ENCODE measurements around the gene DHX29. TPM values are rescaled to one million over a fixed set of nuclear protein-coding genes. Genes with fewer than 3 reads are reported as not detected.

Gene DHX29
- total RNA-seq, 1 experiment from 2014 or later: 30.3 TPM

DNA sequence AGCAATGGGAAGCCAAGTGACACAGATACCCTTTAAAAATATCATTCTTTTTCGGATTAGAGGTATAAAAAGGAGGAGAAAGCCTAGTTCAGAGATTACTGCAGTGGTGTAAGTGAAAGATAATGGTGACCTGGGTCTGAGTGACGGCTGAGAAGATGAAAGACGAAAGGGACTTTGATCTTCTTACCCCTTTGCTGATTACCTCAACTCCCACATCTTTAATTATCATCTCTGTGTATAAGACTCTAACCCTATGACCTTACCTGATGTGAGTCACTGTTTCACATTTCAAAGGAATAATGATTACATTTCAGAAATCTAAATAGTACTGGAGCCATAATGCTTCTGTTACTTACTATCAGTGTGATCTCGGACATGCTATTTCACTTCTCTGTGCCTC lies 52.7 kb downstream of the DHX29 start:
- no peaks in the 10 kb centered on the region; the same call in none of the 2 replicates for H3K27me3 Mint-ChIP-seq (ENCODE audit: low read depth)
- H3K9me3 Mint-ChIP-seq: no peaks in the 10 kb centered on the region
- TF ChIP-seq, protein P1, sequence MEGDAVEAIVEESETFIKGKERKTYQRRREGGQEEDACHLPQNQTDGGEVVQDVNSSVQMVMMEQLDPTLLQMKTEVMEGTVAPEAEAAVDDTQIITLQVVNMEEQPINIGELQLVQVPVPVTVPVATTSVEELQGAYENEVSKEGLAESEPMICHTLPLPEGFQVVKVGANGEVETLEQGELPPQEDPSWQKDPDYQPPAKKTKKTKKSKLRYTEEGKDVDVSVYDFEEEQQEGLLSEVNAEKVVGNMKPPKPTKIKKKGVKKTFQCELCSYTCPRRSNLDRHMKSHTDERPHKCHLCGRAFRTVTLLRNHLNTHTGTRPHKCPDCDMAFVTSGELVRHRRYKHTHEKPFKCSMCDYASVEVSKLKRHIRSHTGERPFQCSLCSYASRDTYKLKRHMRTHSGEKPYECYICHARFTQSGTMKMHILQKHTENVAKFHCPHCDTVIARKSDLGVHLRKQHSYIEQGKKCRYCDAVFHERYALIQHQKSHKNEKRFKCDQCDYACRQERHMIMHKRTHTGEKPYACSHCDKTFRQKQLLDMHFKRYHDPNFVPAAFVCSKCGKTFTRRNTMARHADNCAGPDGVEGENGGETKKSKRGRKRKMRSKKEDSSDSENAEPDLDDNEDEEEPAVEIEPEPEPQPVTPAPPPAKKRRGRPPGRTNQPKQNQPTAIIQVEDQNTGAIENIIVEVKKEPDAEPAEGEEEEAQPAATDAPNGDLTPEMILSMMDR (conservative IDR thresholded peaks at IDR 0.05): no peak
- Histone ChIP-seq H3K23me2 (ENCODE audit: insufficient read length, low read depth, low read length, poor library complexity, severe bottlenecking) (no peaks in the 10 kb centered on the region), H3K4ac (ENCODE audit: low read depth, low read length) (no peak overlapping the region), H3K27ac (ENCODE audit: insufficient read length, low read depth, low read length) (no peak overlapping the region), H2BK5ac (ENCODE audit: insufficient read length, low read length) (no peak overlapping the region), H2AK5ac (ENCODE audit: insufficient read length, low read length) (no peak overlapping the region), H3K4me1 (ENCODE audit: insufficient read depth, low read length) (no peaks in the 10 kb centered on the region), H3T11ph (ENCODE audit: low read length) (no peak overlapping the region), H4K8ac (replicated peaks; ENCODE audit: insufficient read length, low read depth, low read length) (no peak overlapping the region), H2BK120ac (ENCODE audit: low read depth, low read length, poor library complexity, severe bottlenecking) (no peak overlapping the region), H3K56ac (ENCODE audit: insufficient read length, low read depth, low read length) (no peak overlapping the region), H3K4me2 (ENCODE audit: insufficient read depth, insufficient read length, low read length) (no peak overlapping the region), H4K20me1 (ENCODE audit: control insufficient read depth, insufficient read depth, insufficient read length) (no peaks in the 10 kb centered on the region), H4K91ac (ENCODE audit: insufficient read length, low read depth, low read length) (no peak overlapping the region), H2BK12ac (ENCODE audit: insufficient read length, low read depth, low read length) (no peak overlapping the region), H3K79me2 (ENCODE audit: insufficient read depth, low read length) (no peaks in the 10 kb centered on the region), H3K18ac (ENCODE audit: insufficient read length, low read depth, low read length) (no peak overlapping the region), H3K9me3 (ENCODE audit: control insufficient read depth, low read depth, low read length) (no peaks in the 10 kb centered on the region), H3K9ac (ENCODE audit: extremely low read depth, insufficient read length, low read length) (no peak overlapping the region), H2AFZ (ENCODE audit: low read length) (no peak overlapping the region), H4K5ac (ENCODE audit: insufficient read length, low read depth, low read length) (no peak overlapping the region), H2BK20ac (ENCODE audit: low read depth, low read length, poor library complexity, severe bottlenecking) (no peak overlapping the region), H3K79me1 (ENCODE audit: insufficient read depth, low read depth, low read length, poor library complexity, severe bottlenecking) (no peaks in the 10 kb centered on the region), H3K23ac (ENCODE audit: insufficient read length, low read depth, low read length) (no peak overlapping the region), H3K14ac (ENCODE audit: insufficient read depth, low read length) (no peak overlapping the region), H2BK15ac (ENCODE audit: low read depth, low read length) (no peak overlapping the region), H3K27me3 (ENCODE audit: insufficient read depth, low read length) (no peaks in the 10 kb centered on the region)
- peaks cover 2 to 4% of the 10 kb centered on the region in 2 experiments; a peak in 2 of 4 replicates for H3K4me1 Mint-ChIP-seq
- WGBS (ENCODE audit: extremely low coverage, insufficient read length, low lambda C conversion rate): no CpG with 5 or more reads among the region's 4 CpGs
- H3K27ac Mint-ChIP-seq: no peak overlapping the region
- no peak overlapping the region for H3K4me3 Mint-ChIP-seq
- DNase-seq: no peak
- H3K36me3 Mint-ChIP-seq (ENCODE audit: insufficient read depth in 1 of 3, low read depth in 3 of 3): peaks cover 0 to 12% (median 5%) of the 10 kb centered on the region in 3 experiments; a peak in 4 of 7 replicates

Measured in H9 (cell line).